WTC11 (cell line): ENCODE data around the gene BBOX1. TPM values are rescaled to one million over a fixed set of nuclear protein-coding genes. Genes with fewer than 3 reads are reported as not detected.

Experiments
- ATAC-seq: fragments of 200-7000 bp; cut with Tn5 transposase; 2 replicates; pipeline ENCODE4 v1.10.0; 2021; ENCODE audit warnings: mild to moderate bottlenecking, moderate library complexity
- CTCF ChIA-PET: fragments of 300-600 bp; sonication (Branson Sonifier 250); formaldehyde crosslinking; loops from one replicate; lab custom pipeline; 2021; ENCODE audit warnings: antibody characterized with exemption; lab: Charles Lee
- POLR2A ChIA-PET: fragments of 350-600 bp; sonication (Branson Sonifier 250); formaldehyde crosslinking; loops from one replicate; lab custom pipeline; 2021; ENCODE audit warnings: antibody characterized with exemption; lab: Charles Lee
- DNase-seq: peaks from one replicate; pipeline ENCODE4 v3.0.0; 2021; ENCODE audit warnings: low spot score
- H3K27ac Mint-ChIP-seq: 2 replicates; pipeline ENCODE4 v1.8.0; 2021; ENCODE audit warnings: mixed read lengths
- H3K27me3 Mint-ChIP-seq: 2 replicates; pipeline ENCODE4 v1.8.0; 2021; ENCODE audit warnings: low read depth, mild to moderate bottlenecking, moderate library complexity, mixed read lengths
- H3K36me3 Mint-ChIP-seq: 2 replicates; pipeline ENCODE4 v1.8.0; 2021; ENCODE audit warnings: mixed read lengths
- H3K4me1 Mint-ChIP-seq: 2 replicates; pipeline ENCODE4 v1.8.0; 2022; ENCODE audit warnings: mixed read lengths
- H3K4me3 Mint-ChIP-seq: 2 replicates; pipeline ENCODE4 v1.8.0; 2021; ENCODE audit warnings: mild to moderate bottlenecking, moderate library complexity, mixed read lengths
- H3K9me3 Mint-ChIP-seq: 2 replicates; pipeline ENCODE4 v1.8.0; 2021; ENCODE audit warnings: mixed read lengths
- AFF4 ChIP-seq: sonication (generic); formaldehyde crosslinking; IDR thresholded peaks from 2 replicates; pipeline ENCODE4 v1.8.1; 2023; ENCODE audit warnings: mild to moderate bottlenecking, missing genetic modification reagents, borderline replicate concordance
- ATF2 ChIP-seq: sonication (generic); formaldehyde crosslinking; IDR thresholded peaks from 2 replicates; pipeline ENCODE4 v1.8.1; 2022; ENCODE audit warnings: low read depth, missing genetic modification reagents, borderline replicate concordance
- CDX4 ChIP-seq: fragments of 250-450 bp; sonication (Bioruptor Pico); IDR thresholded peaks from 2 replicates; pipeline ENCODE4 v1.9.0; 2021; ENCODE audit warnings: moderate library complexity, mild to moderate bottlenecking, inconsistent platforms, borderline replicate concordance
- FOXJ3 ChIP-seq: sonication (generic); formaldehyde crosslinking; IDR thresholded peaks from 2 replicates; pipeline ENCODE4 v1.9.0; 2021; ENCODE audit warnings: missing genetic modification reagents, mild to moderate bottlenecking, borderline replicate concordance
- GABPB1 ChIP-seq: sonication (generic); formaldehyde crosslinking; IDR thresholded peaks from 2 replicates; pipeline ENCODE4 v1.8.1; 2023; ENCODE audit warnings: mild to moderate bottlenecking, missing genetic modification reagents
- GRHL2 ChIP-seq: fragments of 250-450 bp; sonication (Bioruptor Pico); IDR thresholded peaks from 2 replicates; pipeline ENCODE4 v1.8.0; 2022; ENCODE audit warnings: mild to moderate bottlenecking, moderate library complexity; ENCODE audit not compliant: insufficient replicate concordance, severe bottlenecking
- HMGA2 ChIP-seq: fragments of 250-450 bp; sonication (Bioruptor Pico); IDR thresholded peaks from 2 replicates; pipeline ENCODE4 v1.4.0; 2021; ENCODE audit warnings: mild to moderate bottlenecking, moderate library complexity
- MLX ChIP-seq: sonication (generic); formaldehyde crosslinking; IDR thresholded peaks from 2 replicates; pipeline ENCODE4 v1.8.1; 2023; ENCODE audit warnings: mild to moderate bottlenecking, missing genetic modification reagents, moderate library complexity
- NFYB ChIP-seq: sonication (generic); formaldehyde crosslinking; conservative IDR thresholded peaks from 2 replicates; pipeline ENCODE4 v1.8.0; 2022; ENCODE audit warnings: low read depth, missing genetic modification reagents
- SOX15 ChIP-seq: fragments of 250-450 bp; sonication (Bioruptor Pico); IDR thresholded peaks from 2 replicates; pipeline ENCODE4 v1.9.0; 2021; ENCODE audit warnings: mild to moderate bottlenecking
- TCF7 ChIP-seq: sonication (generic); formaldehyde crosslinking; IDR thresholded peaks from 2 replicates; pipeline ENCODE4 v1.8.0; 2022; ENCODE audit warnings: mild to moderate bottlenecking, low read depth, missing genetic modification reagents, moderate library complexity
- TEAD1 ChIP-seq: sonication (generic); formaldehyde crosslinking; IDR thresholded peaks from 2 replicates; pipeline ENCODE4 v1.8.0; 2022; ENCODE audit warnings: mild to moderate bottlenecking, missing genetic modification reagents
- USF2 ChIP-seq: sonication (generic); formaldehyde crosslinking; IDR thresholded peaks from 2 replicates; pipeline ENCODE4 v1.8.1; 2023; ENCODE audit warnings: mild to moderate bottlenecking, missing genetic modification reagents, moderate library complexity
- ZMAT4 ChIP-seq: fragments of 250-450 bp; sonication (Bioruptor Pico); IDR thresholded peaks from 2 replicates; pipeline ENCODE4 v1.9.0; 2021; ENCODE audit warnings: mild to moderate bottlenecking
- ZNF396 ChIP-seq: fragments of 250-450 bp; sonication (Bioruptor Pico); IDR thresholded peaks from 2 replicates; pipeline ENCODE4 v1.8.0; 2021; ENCODE audit warnings: mild to moderate bottlenecking, moderate library complexity, borderline replicate concordance
- ZNF423 ChIP-seq: fragments of 250-450 bp; sonication (Bioruptor Pico); IDR thresholded peaks from 2 replicates; pipeline ENCODE4 v2.1.2; 2022; ENCODE audit warnings: mild to moderate bottlenecking, moderate library complexity
- total RNA-seq: library from RNA; stranded (reverse); gene quantifications from 3 replicates; pipeline ENCODE4 v1.2.3, GENCODE V29; 2021

The BBOX1 gene
- total RNA-seq, 1 experiment from 2014 or later, result not detected

GRCh38 chr11:27118949-27119348 lies 78.3 kb downstream of the BBOX1 start (continued):
- no peak for TF ChIP-seq AFF4 (CRISPR knock-in tag)

- H3K36me3 Mint-ChIP-seq, result no peaks in the 10 kb centered on the region
- POLR2A ChIA-PET, result interaction anchor here (1.0 kb wide), 1 partner anchor 93 kb away, joined by 6 read pairs; no protein-coding TSS in a partner anchor
- no peak overlapping the region for H3K27ac Mint-ChIP-seq
- ATAC-seq (no peak), DNase-seq (no peak)
- no peaks in the 10 kb centered on the region for H3K27me3 Mint-ChIP-seq
- no peak for TF ChIP-seq ZMAT4 (CRISPR knock-in tag)
- no peak for TF ChIP-seq FOXJ3 (CRISPR knock-in tag)
- TF ChIP-seq CDX4 (CRISPR knock-in tag), result no peak
- no peak for TF ChIP-seq NFYB (CRISPR knock-in tag)
- TF ChIP-seq MLX (CRISPR knock-in tag), result no peak
- TF ChIP-seq GABPB1 (CRISPR knock-in tag), result no peak
- TF ChIP-seq ZNF396 (CRISPR knock-in tag), result no peak
- TF ChIP-seq HMGA2 (CRISPR knock-in tag), result peak; percentile 98
- no peak for TF ChIP-seq ZNF423 (CRISPR knock-in tag)
- TF ChIP-seq, all 79 proteins: peak for 1
- Mint-ChIP-seq H3K4me1 (peaks cover 17% of the 10 kb centered on the region), H3K9me3 (no peaks in the 10 kb centered on the region), H3K4me3 (no peak overlapping the region)
- CTCF ChIA-PET, result no interaction called here
Observed at GRCh38 chr11:27119396-27119795, 78.8 kb downstream of the BBOX1 start.

GRCh38 chr11:27120211-27120610 lies 79.6 kb downstream of the BBOX1 start:
- Mint-ChIP-seq H3K9me3 (no peaks in the 10 kb centered on the region), H3K27ac (no peak overlapping the region)
- CTCF ChIA-PET, result no interaction called here

GRCh38 chr11:27122001-27122400 lies 81.4 kb downstream of the BBOX1 start:
- Mint-ChIP-seq H3K4me1 (peaks cover 17% of the 10 kb centered on the region), H3K4me3 (no peak overlapping the region), H3K9me3 (no peaks in the 10 kb centered on the region), H3K27ac (no peak overlapping the region), H3K27me3 (no peaks in the 10 kb centered on the region), H3K36me3 (no peaks in the 10 kb centered on the region)
- ATAC-seq (no peak), DNase-seq (no peak)
- POLR2A ChIA-PET, result no interaction called here
- CTCF ChIA-PET, result no interaction called here
- no peak for TF ChIP-seq USF2
- TF ChIP-seq GRHL2 (CRISPR knock-in tag), result no peak
- no peak for TF ChIP-seq ATF2 (CRISPR knock-in tag)
- no peak for TF ChIP-seq HMGA2 (CRISPR knock-in tag)

More at GRCh38 chr11:27120211-27120610, 79.6 kb downstream of the BBOX1 start:
- Mint-ChIP-seq H3K4me3 (no peak overlapping the region), H3K27me3 (no peaks in the 10 kb centered on the region), H3K36me3 (no peaks in the 10 kb centered on the region), H3K4me1 (peaks cover 17% of the 10 kb centered on the region)
- ATAC-seq (no peak), DNase-seq (no peak)
- TF ChIP-seq HMGA2 (CRISPR knock-in tag) (0 out of 2 replicates have a peak, but pooled peaks have one; percentile 18), TCF7 (CRISPR knock-in tag) (no peak), TEAD1 (CRISPR knock-in tag) (no peak), SOX15 (CRISPR knock-in tag) (no peak)
- POLR2A ChIA-PET, result no interaction called here
